ENCODE results near the gene RAD18.

Gene RAD18

GRCh38 chr3:8909160-8909559 lies 54.1 kb downstream of the RAD18 start:
- in situ Hi-C loops (cut with MboI; ENCODE audit: low sequenced_read_pairs) = no loop called here

- in situ Hi-C loops (cut with MboI; ENCODE audit: low sequenced_read_pairs) = no loop called here
Measured at GRCh38 chr3:8903191-8903590, 60.1 kb downstream of the RAD18 start.

GRCh38 chr3:8900869-8901268 lies 62.4 kb downstream of the RAD18 start:
- in situ Hi-C loops (cut with MboI; ENCODE audit: low sequenced_read_pairs) = no loop called here

DNA sequence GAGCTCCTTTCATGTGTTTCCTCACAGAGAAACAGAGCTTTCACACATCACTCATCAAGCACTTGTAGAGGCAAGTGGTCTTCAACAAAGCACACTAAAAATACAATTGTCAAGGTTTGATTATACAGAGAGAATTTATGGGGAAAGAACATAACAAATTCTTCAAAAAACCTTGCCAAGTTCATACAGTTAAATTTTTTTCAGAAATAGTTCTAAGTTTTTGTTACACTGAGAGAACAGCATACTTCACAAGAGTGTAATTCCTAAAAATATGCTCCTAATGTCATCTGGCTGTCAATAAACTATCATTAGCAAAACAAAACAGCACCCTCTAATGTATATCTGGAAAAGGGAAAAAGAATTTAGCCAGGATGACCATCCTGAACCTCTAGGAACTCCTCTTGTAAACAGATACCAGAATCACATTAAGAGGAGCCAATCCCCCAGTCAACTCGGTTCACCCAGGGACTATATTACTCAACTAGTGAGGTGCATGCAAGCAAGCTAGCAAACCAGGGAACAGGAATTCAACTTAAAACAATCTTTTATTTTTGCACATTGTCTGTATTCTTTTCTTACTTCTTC lies 63.3 kb downstream of the RAD18 start:
- in situ Hi-C loops (cut with MboI; ENCODE audit: low sequenced_read_pairs) = no loop called here

DNA sequence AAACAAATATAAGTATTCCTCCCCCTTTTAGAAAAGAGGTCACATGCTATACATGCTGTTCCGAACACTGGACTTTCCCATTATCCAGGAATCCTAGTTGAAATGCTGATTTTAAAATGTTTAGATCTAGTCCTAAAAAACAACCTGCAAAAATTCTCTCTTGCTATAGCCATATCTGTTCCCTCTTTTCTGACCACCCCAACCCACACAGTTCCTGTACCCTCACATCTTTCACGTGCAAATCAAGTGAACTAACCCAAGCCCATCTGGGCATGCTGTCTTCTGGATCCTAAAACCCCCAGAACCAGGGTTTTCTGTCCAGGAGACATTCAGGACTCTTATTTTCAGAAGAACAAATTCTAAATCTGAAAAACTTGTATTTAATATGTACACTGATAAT lies 67.4 kb downstream of the RAD18 start:
- in situ Hi-C loops (cut with MboI; ENCODE audit: low sequenced_read_pairs) = no loop called here

DNA sequence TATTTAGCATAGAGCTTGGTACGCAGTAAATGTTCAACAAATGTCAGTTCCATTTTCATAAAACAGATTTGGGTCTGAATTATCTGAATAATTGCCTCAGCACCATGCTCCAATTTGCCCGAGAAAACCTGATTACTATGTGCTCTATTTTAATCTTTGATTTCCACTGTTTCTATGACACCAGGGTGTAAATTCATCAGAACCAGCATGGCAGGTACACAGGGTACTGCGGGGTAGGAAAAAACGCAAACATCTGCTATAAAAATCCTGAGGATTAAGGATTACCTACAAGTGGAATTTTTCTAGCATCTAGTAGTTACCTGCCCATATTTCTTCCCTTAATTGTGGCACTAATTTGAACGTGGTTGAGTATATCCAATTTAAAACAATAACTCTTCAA lies 70.3 kb downstream of the RAD18 start:
- in situ Hi-C loops (cut with MboI; ENCODE audit: low sequenced_read_pairs) = no loop called here

DNA sequence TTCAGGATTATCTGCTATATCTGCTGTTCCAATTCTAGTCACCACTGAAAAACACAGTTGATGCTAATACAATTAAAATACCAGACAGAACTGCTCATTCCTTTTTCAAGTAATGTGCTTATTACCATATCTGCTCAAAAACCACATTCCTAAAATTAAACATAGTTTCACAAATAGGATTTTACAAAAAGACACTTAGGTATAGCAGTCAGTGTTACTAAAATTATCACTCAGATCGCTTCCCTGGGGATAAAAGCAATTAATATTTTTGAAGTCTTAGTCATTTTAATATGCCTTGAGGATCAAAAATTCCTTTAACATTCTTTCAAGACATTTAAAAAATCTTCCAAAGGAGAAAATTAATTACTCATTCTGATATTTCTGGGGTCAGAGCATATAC lies 71.5 kb downstream of the RAD18 start:
- in situ Hi-C loops (cut with MboI; ENCODE audit: low sequenced_read_pairs) = no loop called here

GRCh38 chr3:8891303-8891702 lies 72.0 kb downstream of the RAD18 start:
- in situ Hi-C loops (cut with MboI; ENCODE audit: low sequenced_read_pairs) = no loop called here

DNA sequence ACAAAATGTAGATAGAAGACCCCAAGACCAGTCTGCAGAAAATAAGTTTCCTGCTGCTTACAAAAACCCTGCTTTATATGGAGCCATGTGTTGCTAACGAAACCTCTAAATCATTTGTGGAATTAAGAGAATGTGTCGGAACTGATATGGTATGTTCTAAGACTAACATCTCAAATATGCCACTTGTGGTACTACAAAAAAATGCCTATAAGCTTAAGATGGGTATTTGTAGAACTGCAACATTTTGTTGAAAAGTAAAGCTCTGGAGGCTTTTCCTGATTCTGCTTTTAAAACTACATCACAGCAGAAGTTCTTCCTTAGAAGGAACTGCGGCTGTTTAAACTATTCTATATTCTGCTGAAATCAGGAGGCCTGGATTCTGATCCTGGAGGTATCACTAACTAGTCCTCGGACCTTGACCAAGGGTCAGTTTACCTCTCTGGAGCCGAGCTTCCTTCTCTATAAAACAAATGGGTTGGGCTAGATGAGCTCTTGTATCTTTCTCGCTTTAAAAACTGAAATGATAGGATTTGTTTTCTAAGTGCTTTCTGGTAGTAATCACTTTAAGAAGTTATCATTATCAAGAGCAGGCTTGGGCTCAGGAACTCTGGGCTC lies 74.9 kb downstream of the RAD18 start:
- in situ Hi-C loops (cut with MboI; ENCODE audit: low sequenced_read_pairs) = no loop called here

DNA sequence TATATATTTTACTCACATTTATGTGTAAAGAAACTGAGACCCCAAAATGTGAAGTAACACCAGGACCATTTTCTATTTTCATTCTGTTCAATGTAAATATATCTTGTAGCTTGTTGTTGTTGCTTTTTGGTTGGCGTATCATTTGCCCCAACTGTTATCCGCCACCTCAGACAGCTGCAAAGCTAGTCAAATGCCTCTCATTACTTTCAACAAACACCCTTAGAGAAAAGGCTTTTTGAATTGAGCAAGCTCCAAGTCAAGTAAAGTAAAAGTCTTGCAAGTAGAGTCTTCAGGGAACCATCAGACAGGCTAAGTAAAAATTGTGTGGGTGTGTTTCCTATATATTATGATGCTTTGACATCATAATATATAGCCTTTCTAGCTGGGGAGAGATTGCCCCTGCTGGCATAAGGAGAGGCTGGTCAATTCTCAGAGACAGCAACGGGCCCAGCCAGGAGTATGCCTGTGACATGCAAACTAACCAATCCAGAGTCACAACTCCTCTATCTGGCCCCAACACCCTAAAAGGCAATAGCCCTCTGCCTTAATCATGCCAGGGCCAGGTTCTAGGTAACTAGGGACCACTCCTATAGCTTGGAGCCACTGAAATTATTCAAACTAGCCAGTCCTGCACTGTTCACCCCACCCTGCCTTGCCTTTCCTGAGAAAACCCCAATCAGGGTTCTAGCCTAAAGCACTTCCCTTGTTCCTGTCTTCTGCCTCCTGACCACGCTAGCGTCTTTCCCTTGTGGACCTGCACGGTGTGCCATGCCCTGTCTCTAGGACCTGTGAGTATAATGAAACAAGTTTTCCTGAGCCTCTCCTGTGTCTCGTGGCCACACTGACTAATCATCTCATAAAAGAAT lies 75.6 kb downstream of the RAD18 start:
- in situ Hi-C loops (cut with MboI; ENCODE audit: low sequenced_read_pairs) = no loop called here

GRCh38 chr3:8886546-8886945 lies 76.7 kb downstream of the RAD18 start:
- in situ Hi-C loops (cut with MboI; ENCODE audit: low sequenced_read_pairs) = no loop called here

DNA sequence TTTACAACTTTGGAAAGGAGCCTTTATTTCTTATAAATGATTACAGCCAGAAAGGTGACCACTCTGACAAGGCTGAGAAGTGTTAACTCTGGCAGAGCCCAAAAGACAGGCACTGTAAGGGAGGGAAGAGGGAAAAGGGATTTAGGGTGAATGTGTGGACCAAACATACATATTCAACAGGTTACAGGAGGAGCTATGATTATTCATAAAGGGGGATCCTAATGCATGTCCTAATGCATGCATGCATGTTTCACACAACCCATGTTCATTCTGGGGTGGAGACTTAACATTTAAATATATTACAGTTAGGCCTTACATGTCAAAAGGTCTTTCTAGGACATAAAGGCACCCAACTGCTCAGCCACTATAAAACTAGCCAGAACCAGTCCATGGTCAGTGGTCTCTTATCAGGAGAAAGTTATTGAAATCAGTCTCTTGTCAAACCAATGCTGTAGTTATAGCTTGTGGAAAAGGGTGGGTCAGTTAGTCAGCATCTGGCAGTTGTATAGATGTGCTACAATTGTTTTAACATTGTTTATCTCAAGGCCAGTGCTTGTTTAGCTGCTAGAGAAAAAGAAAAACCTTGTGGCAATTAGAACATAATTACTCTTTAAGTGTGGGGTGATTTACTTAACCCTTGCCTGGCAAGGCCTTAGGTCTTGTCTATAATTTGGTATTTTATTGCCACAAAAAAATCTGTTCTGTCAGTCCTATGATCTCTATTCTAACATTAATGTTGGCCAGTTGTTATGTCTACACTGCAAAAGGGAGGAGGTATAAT lies 77.5 kb downstream of the RAD18 start:
- in situ Hi-C loops (cut with MboI; ENCODE audit: low sequenced_read_pairs) = no loop called here

DNA sequence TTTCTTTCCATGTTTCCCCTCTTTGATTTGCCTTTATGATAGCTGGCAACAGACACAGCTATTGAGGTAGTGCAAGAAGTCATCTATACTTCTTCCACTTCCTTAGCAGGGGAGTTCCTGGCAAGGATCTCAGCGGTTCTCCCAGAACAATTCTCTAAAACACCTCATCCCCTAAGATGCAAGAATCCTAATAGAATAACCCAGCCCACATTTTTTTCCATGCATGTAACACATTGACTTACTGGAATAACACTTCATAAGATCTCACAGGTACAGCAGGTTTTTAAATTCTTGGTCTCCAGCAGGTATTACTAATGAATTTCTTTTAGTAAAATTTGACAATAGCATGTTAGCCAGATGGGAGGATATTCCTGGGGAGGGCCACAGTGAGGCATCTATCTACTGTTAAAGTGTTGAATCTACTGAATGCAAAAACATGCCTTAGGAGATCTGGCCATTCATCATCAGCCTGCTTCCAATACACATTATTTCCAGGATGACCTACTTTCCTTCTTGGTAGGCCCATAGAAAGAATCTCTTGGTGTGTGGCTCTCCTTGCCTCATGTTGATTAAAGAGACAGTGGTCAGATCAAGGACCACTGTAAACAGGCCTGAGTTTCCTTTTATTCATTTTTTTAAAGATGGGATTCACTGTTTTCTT lies 78.5 kb downstream of the RAD18 start:
- in situ Hi-C loops (cut with MboI; ENCODE audit: low sequenced_read_pairs) = no loop called here

- in situ Hi-C loops (cut with MboI; ENCODE audit: low sequenced_read_pairs) = no loop called here
Measured at GRCh38 chr3:8882642-8883041, 80.6 kb downstream of the RAD18 start.

DNA sequence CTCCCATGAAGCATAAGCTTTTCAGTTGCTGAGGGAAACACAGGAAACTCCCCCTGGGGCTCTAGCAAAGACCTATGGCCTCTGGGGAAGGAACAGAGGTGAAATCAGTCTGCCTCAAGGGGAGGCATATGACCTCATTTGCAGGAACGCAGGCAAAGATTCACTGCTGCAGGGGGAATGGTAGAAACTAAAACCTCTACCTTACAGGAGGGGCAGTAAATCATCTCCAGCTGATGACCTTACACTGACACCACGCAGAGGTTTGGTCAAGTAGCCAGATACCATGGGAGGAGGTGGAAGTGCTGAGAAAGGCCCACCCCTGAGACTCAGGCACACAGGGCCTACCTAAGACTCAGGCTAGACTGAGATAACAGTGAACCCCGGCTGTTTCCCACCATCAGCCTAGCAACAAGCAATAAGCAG lies 81.1 kb downstream of the RAD18 start:
- in situ Hi-C loops (cut with MboI; ENCODE audit: low sequenced_read_pairs) = no loop called here

- in situ Hi-C loops (cut with MboI; ENCODE audit: low sequenced_read_pairs) = no loop called here
Measured at GRCh38 chr3:8879347-8879944, 83.8 kb downstream of the RAD18 start.

DNA sequence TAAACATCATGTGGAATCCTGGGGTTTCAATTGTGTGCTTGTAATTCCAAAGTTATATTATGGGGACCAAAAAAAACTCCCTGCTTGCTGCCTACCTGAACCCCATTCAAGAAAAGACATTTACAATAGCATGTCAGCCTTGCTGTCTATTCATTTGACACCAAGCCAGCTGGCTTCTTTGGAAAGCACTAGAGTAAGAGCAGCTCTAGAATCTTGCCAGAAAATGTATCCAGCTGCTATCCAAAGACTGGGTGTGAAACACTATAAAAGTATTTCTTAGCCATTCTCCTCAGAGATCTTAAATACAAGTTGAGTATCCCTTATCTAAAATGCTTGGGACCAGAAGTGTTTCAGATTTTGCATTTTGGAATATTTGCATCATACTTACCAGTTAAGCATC lies 87.4 kb downstream of the RAD18 start:
- in situ Hi-C loops (cut with MboI; ENCODE audit: low sequenced_read_pairs) = no loop called here

DNA sequence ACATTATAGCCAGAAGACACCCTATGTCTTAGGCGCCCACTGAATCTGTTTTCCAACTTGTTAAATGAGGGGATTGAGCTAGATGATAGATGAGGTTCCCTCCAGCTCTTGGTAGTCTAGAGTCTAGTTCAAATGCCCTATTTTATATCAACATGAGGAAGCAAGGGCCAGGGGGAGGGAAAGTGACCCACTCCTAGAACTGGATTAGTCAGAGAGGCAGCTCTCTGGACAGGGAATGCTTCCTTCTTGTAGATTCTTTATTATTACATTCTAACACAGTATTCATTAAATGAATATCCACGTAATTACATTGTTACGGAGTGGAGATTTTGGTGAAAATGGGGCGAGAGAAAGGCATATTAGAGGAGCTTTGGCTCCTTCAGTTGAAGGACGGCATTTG lies 89.5 kb downstream of the RAD18 start:
- in situ Hi-C loops (cut with MboI; ENCODE audit: low sequenced_read_pairs) = no loop called here

- in situ Hi-C loops (cut with MboI; ENCODE audit: low sequenced_read_pairs) = no loop called here
Measured at GRCh38 chr3:8872261-8872660, 91.0 kb downstream of the RAD18 start.

- in situ Hi-C loops (cut with MboI; ENCODE audit: low sequenced_read_pairs) = no loop called here
Measured at GRCh38 chr3:8871306-8871705, 92.0 kb downstream of the RAD18 start.
